Measurements from ENCODE around the gene TCF3. TPM values are rescaled to one million over a fixed set of nuclear protein-coding genes. Genes with fewer than 3 reads are reported as not detected.

The TCF3 gene
- total RNA-seq, 1 experiment from 2014 or later = 91.5 TPM

DNA sequence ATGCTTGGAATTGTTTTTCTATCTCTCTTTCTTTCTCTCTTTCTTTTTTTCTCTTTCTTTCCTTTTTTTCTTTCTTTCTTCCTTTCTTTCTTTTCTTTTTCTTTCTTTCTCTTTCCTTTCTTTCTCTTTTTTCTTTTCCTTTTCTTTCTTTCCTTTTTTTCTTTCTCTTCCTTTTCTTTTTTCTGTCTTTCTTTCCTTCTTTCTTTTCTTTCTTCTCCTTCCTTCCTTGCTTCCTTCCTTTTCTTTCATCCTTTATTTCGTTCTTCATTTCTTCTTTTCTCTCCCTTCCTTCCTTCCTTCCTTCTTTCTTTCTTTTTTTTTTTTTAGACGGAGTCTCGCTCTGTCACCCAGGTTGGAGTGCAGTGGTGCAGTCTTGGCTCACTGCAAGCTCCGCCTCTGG, 82.4 kb downstream of the TCF3 start:
- H3K9me3 ChIP-seq (ENCODE audit: low read length) = no peaks in the 10 kb centered on the region
- H4K20me1 ChIP-seq (ENCODE audit: insufficient read depth, low read depth, low read length) = no peaks in the 10 kb centered on the region
- H3K4me2 ChIP-seq (ENCODE audit: low read depth, low read length, poor library complexity, severe bottlenecking) = no peak overlapping the region
- H3K27me3 ChIP-seq (ENCODE audit: low read length) = no peaks in the 10 kb centered on the region
- peaks cover 8% of the 10 kb centered on the region for H3K79me2 ChIP-seq (ENCODE audit: low read length)
- H3K36me3 ChIP-seq (ENCODE audit: insufficient read depth, low read length) = no peaks in the 10 kb centered on the region
- H2AFZ ChIP-seq (ENCODE audit: low read length) = no peak overlapping the region
- no peak overlapping the region for H3K4me3 ChIP-seq (ENCODE audit: low read length)
- peaks cover 3% of the 10 kb centered on the region for H3K4me1 ChIP-seq (ENCODE audit: low read length)
- H3K9ac ChIP-seq (ENCODE audit: low read length) = no peak overlapping the region
- no peak overlapping the region for H3K27ac ChIP-seq (ENCODE audit: low read length)
- DNase-seq = no peak
- H3K9me2 ChIP-seq (replicated peaks; ENCODE audit: insufficient read depth, low read length) = no peaks in the 10 kb centered on the region

- no peak within 1 kb of the TSS for H3K27ac ChIP-seq (ENCODE audit: low read length)
- H4K20me1 ChIP-seq (ENCODE audit: insufficient read depth, low read depth, low read length) = no peaks in the 10 kb centered on the region
- H3K36me3 ChIP-seq (ENCODE audit: insufficient read depth, low read length) = no peaks in the 10 kb centered on the region
- H3K4me1 ChIP-seq (ENCODE audit: low read length) = peaks cover 3% of the 10 kb centered on the region
- no peak within 1 kb of the TSS for H2AFZ ChIP-seq (ENCODE audit: low read length)
- DNase-seq = peak; percentile 95
- no peak within 1 kb of the TSS for H3K4me2 ChIP-seq (ENCODE audit: low read depth, low read length, poor library complexity, severe bottlenecking)
- no peaks in the 10 kb centered on the region for H3K27me3 ChIP-seq (ENCODE audit: low read length)
- H3K9ac ChIP-seq (ENCODE audit: low read length) = no peak within 1 kb of the TSS
- H3K79me2 ChIP-seq (ENCODE audit: low read length) = peaks cover 8% of the 10 kb centered on the region
- H3K9me3 ChIP-seq (ENCODE audit: low read length) = no peaks in the 10 kb centered on the region
- no peaks in the 10 kb centered on the region for H3K9me2 ChIP-seq (replicated peaks; ENCODE audit: insufficient read depth, low read length)
- H3K4me3 ChIP-seq (ENCODE audit: low read length) = no peak within 1 kb of the TSS
Measured at GRCh38 chr19:1568320-1569019, 83.9 kb downstream of the TCF3 start, which contains the start of gene MEX3D. Gene MEX3D, minus strand, starts transcription at chr19:1568325. Its CDS starts 267 bp downstream, at chr19:1568058.

GRCh38 chr19:1567848-1568227, 84.6 kb downstream of the TCF3 start:
- Histone ChIP-seq H3K36me3 (ENCODE audit: insufficient read depth, low read length) (no peaks in the 10 kb centered on the region), H3K9me2 (replicated peaks; ENCODE audit: insufficient read depth, low read length) (no peaks in the 10 kb centered on the region), H3K27me3 (ENCODE audit: low read length) (no peaks in the 10 kb centered on the region), H3K9me3 (ENCODE audit: low read length) (no peaks in the 10 kb centered on the region), H3K27ac (ENCODE audit: low read length) (no peak overlapping the region), H4K20me1 (ENCODE audit: insufficient read depth, low read depth, low read length) (0 out of 2 replicates have a peak, but pooled peaks cover 4% of the 10 kb centered on the region), H3K9ac (ENCODE audit: low read length) (no peak overlapping the region), H3K79me2 (ENCODE audit: low read length) (peaks cover 8% of the 10 kb centered on the region), H3K4me2 (ENCODE audit: low read depth, low read length, poor library complexity, severe bottlenecking) (no peak overlapping the region), H2AFZ (ENCODE audit: low read length) (no peak overlapping the region), H3K4me1 (ENCODE audit: low read length) (peaks cover 3% of the 10 kb centered on the region), H3K4me3 (ENCODE audit: low read length) (no peak overlapping the region)
- DNase-seq = no peak

GRCh38 chr19:1567116-1567847, 85.1 kb downstream of the TCF3 start:
- Histone ChIP-seq H3K9me2 (replicated peaks; ENCODE audit: insufficient read depth, low read length) (no peaks in the 10 kb centered on the region), H4K20me1 (ENCODE audit: insufficient read depth, low read depth, low read length) (0 out of 2 replicates have a peak, but pooled peaks cover 4% of the 10 kb centered on the region), H3K4me1 (ENCODE audit: low read length) (peaks cover 3% of the 10 kb centered on the region), H3K9ac (ENCODE audit: low read length) (no peak overlapping the region), H3K79me2 (ENCODE audit: low read length) (peaks cover 8% of the 10 kb centered on the region), H3K9me3 (ENCODE audit: low read length) (no peaks in the 10 kb centered on the region), H3K27ac (ENCODE audit: low read length) (no peak overlapping the region), H2AFZ (ENCODE audit: low read length) (no peak overlapping the region), H3K4me2 (ENCODE audit: low read depth, low read length, poor library complexity, severe bottlenecking) (no peak overlapping the region), H3K27me3 (ENCODE audit: low read length) (no peaks in the 10 kb centered on the region), H3K4me3 (ENCODE audit: low read length) (no peak overlapping the region), H3K36me3 (ENCODE audit: insufficient read depth, low read length) (no peaks in the 10 kb centered on the region)
- no peak for DNase-seq

DNA sequence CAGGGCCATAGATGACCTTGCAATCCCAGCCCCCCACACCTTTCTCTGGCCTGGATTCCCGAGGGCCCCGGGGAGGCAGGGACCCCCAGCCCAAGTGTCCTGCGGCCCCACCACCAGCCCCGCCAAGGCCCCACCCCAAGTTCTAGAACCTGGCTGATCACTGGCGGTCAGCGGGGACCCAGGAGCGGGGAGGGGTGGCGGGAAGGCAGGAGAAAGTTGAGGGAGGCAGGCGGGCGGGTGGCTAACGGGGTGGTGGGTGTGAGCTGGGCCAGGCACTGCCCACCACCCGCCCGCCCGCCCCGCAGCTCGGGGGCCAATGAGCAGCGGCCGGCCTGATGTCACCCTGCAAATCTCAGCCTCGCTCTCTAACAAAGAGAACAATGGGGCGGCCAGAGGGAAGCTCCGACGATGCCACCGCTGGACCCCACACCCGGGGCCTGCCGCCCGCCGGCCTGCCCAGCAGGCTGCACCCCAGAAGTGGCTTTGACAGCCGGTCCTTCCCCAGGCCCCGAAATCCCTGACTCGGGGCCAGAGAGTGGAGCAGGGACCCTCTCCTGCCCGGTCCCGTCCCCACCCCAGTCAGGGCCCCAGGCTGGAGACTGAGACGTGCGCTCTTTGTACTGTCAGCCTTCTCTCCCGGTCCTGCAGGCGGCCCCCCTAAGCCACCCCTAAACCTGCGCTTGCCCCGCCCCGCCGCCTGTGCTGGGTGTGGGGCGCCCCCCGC, 85.9 kb downstream of the TCF3 start:
- Histone ChIP-seq H3K9ac (ENCODE audit: low read length) (no peak overlapping the region), H2AFZ (ENCODE audit: low read length) (no peak overlapping the region), H3K79me2 (ENCODE audit: low read length) (peaks cover 8% of the 10 kb centered on the region), H3K4me1 (ENCODE audit: low read length) (peaks cover 3% of the 10 kb centered on the region), H3K36me3 (ENCODE audit: insufficient read depth, low read length) (no peaks in the 10 kb centered on the region), H4K20me1 (ENCODE audit: insufficient read depth, low read depth, low read length) (0 out of 2 replicates have a peak, but pooled peaks cover 4% of the 10 kb centered on the region), H3K9me2 (replicated peaks; ENCODE audit: insufficient read depth, low read length) (no peaks in the 10 kb centered on the region), H3K4me2 (ENCODE audit: low read depth, low read length, poor library complexity, severe bottlenecking) (no peak overlapping the region), H3K4me3 (ENCODE audit: low read length) (no peak overlapping the region), H3K27ac (ENCODE audit: low read length) (no peak overlapping the region), H3K9me3 (ENCODE audit: low read length) (no peaks in the 10 kb centered on the region), H3K27me3 (ENCODE audit: low read length) (no peaks in the 10 kb centered on the region)
- no peak for DNase-seq

DNA sequence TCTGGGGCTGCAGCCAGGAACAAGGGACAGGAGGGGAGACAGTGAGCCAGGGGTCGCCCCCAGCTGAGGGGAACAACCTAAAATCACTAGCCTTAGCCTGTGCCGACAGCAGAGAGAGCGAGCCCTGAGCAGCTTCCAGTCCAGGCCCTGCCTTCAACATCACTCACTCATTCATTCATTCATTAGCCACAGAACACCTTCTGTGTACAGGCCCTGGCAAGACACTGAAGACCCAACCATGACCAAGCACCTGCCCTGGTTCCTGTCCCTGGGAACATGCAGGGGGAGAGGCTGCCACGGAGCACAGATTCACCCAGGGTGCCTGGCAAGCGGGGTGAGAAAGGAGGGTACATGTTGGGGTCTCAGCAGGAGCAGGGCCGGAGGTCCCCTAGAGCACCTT, 89.2 kb downstream of the TCF3 start:
- H3K9ac ChIP-seq (ENCODE audit: low read length) = no peak overlapping the region

DNA sequence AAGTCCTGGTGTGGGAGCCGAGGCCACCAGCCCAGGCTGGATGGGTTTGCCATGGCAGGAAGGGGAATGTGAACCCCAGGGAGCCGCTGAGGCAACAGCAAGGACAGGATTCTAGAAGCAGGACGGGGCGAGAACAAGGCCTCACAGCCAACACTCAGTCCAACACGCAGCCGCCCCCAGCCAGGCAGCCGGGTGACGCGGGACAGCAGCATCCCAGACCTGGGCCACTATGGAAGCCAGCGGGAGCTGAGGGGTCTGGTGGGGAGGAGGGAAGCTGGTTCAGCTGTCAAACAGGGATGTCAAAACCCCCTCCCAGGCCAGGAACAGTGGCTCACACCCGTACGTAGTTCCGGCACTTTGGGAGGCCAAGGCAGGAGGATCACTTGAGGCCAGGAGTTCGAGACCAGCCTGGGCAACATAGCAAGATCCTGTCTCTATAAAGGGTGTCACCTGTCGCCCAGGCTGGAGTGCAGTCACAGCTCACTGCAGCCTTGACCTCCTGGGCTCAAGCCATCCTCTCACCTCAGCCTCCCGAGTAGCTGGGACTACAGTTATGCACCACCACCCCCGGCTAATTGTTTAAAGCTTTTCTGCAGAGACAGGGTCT, 91.1 kb downstream of the TCF3 start:
- Histone ChIP-seq H3K27ac (ENCODE audit: low read length) (no peak overlapping the region), H3K4me2 (ENCODE audit: low read depth, low read length, poor library complexity, severe bottlenecking) (no peak overlapping the region), H3K9me2 (replicated peaks; ENCODE audit: insufficient read depth, low read length) (no peaks in the 10 kb centered on the region), H3K36me3 (ENCODE audit: insufficient read depth, low read length) (no peaks in the 10 kb centered on the region), H3K9me3 (ENCODE audit: low read length) (no peaks in the 10 kb centered on the region), H3K9ac (ENCODE audit: low read length) (no peak overlapping the region), H3K79me2 (ENCODE audit: low read length) (peaks cover 10% of the 10 kb centered on the region; the same call in 1 of the 2 replicates), H3K4me1 (ENCODE audit: low read length) (no peaks in the 10 kb centered on the region), H2AFZ (ENCODE audit: low read length) (no peak overlapping the region), H3K4me3 (ENCODE audit: low read length) (no peak overlapping the region), H4K20me1 (ENCODE audit: insufficient read depth, low read depth, low read length) (0 out of 2 replicates have a peak, but pooled peaks cover 4% of the 10 kb centered on the region), H3K27me3 (ENCODE audit: low read length) (no peaks in the 10 kb centered on the region)
- no peak for DNase-seq

More for the DNA sequence above, 89.2 kb downstream of the TCF3 start:
- Histone ChIP-seq H3K9me3 (ENCODE audit: low read length) (no peaks in the 10 kb centered on the region), H3K9me2 (replicated peaks; ENCODE audit: insufficient read depth, low read length) (no peaks in the 10 kb centered on the region), H3K4me3 (ENCODE audit: low read length) (no peak overlapping the region), H3K36me3 (ENCODE audit: insufficient read depth, low read length) (no peaks in the 10 kb centered on the region), H3K4me2 (ENCODE audit: low read depth, low read length, poor library complexity, severe bottlenecking) (no peak overlapping the region), H3K27me3 (ENCODE audit: low read length) (no peaks in the 10 kb centered on the region), H3K79me2 (ENCODE audit: low read length) (peaks cover 10% of the 10 kb centered on the region), H3K4me1 (ENCODE audit: low read length) (no peaks in the 10 kb centered on the region), H4K20me1 (ENCODE audit: insufficient read depth, low read depth, low read length) (0 out of 2 replicates have a peak, but pooled peaks cover 4% of the 10 kb centered on the region), H3K27ac (ENCODE audit: low read length) (no peak overlapping the region), H2AFZ (ENCODE audit: low read length) (no peak overlapping the region)
- no peak for DNase-seq

Data from Karpas-422 (cell line).